Measurements from ENCODE around the gene EIF1. TPM values are rescaled to one million over a fixed set of nuclear protein-coding genes. Genes with fewer than 3 reads are reported as not detected.

EIF1 gene
- total RNA-seq, 2 experiments from 2014 or later, result 145 to 659 TPM

DNA sequence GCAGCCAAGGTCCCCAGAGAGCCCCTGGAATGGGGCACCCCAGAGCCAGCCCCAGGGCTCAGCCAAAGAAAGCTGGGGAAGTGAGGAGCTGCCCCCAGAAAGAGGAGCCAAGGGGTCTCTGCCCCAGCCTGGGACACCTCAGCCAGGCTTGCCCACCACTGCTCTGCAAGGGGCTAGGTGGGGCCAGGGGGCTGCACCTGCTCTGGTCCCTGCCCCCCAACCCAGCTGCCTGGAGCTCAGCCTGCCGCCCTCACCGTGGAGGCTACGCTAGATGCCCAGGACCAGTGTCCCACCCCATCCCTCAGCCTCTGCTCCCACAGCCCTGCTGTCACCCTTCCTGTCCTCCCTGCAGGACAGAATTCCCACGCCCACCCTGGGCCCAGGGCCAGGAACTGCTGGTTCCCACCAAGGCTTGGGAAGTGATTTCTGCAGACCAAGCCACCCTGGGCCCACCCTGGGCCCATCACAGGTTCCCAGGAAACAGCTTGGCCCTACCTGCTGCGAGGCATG lies 36.2 kb upstream of the EIF1 start:
- Histone ChIP-seq H4K20me1 (ENCODE audit: insufficient read depth, low read length) (no peaks in the 10 kb centered on the region), H3K36me3 (ENCODE audit: insufficient read depth, low read length) (no peaks in the 10 kb centered on the region), H3K4me2 (ENCODE audit: low read length) (no peak overlapping the region), H3K4me3 (ENCODE audit: low read depth, low read length, poor library complexity, severe bottlenecking) (no peak overlapping the region), H3K9me2 (ENCODE audit: insufficient read depth, low read length) (no peaks in the 10 kb centered on the region), H3K9me3 (ENCODE audit: low read length) (no peaks in the 10 kb centered on the region), H3K79me2 (ENCODE audit: insufficient read depth, low read depth, low read length) (no peaks in the 10 kb centered on the region), H2AFZ (ENCODE audit: low read length) (no peak overlapping the region), H3K4me1 (ENCODE audit: insufficient read depth, low read length, poor library complexity, severe bottlenecking) (peaks cover 10% of the 10 kb centered on the region), H3K27ac (ENCODE audit: low read depth, low read length, poor library complexity, severe bottlenecking) (no peak overlapping the region)
- no TSS peak for BruUV-seq (replicated peaks)
- DNase-seq (ENCODE audit: low spot score), result no peak
- intact Hi-C loops (cut with micrococcal nuclease; ENCODE audit: unreplicated experiment), result no loop called here
- ChIA-PET CTCF (ENCODE audit: unreplicated experiment) (interaction anchor here (1.0 kb wide), 1 partner anchor 10 kb away, joined by 4 read pairs; no protein-coding TSS in a partner anchor), POLR2A (no interaction called here)
- TF ChIP-seq CTCF (conservative IDR thresholded peaks at IDR 0.05; ENCODE audit: low read length) (no peak), EZH2phosphoT487 (IDR thresholded peaks at IDR 0.05; ENCODE audit: borderline replicate concordance, low read depth, low read length) (no peak)

DNA sequence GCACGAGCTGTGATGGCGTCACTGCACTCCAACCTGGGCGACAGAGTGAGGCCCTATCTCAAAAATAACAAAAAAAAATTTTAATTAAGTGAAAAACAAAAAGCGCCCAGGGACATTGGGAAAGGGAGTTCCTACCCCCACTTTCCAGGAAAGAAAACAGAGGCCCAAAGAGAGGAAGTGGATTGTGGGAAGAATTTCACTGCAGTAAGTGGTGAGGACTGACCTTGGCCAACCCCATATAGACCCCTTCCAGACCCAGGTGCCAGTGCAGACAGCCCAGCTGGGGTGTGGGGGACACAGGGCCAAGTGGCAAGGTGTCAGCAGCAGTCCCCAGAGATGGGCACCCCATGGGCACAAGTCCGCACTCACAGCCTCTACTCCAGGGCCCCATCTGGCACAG lies 35.3 kb upstream of the EIF1 start:
- TF ChIP-seq EZH2phosphoT487 (IDR thresholded peaks at IDR 0.05; ENCODE audit: borderline replicate concordance, low read depth, low read length) (no peak), CTCF (conservative IDR thresholded peaks at IDR 0.05; ENCODE audit: low read length) (no peak)

DNA sequence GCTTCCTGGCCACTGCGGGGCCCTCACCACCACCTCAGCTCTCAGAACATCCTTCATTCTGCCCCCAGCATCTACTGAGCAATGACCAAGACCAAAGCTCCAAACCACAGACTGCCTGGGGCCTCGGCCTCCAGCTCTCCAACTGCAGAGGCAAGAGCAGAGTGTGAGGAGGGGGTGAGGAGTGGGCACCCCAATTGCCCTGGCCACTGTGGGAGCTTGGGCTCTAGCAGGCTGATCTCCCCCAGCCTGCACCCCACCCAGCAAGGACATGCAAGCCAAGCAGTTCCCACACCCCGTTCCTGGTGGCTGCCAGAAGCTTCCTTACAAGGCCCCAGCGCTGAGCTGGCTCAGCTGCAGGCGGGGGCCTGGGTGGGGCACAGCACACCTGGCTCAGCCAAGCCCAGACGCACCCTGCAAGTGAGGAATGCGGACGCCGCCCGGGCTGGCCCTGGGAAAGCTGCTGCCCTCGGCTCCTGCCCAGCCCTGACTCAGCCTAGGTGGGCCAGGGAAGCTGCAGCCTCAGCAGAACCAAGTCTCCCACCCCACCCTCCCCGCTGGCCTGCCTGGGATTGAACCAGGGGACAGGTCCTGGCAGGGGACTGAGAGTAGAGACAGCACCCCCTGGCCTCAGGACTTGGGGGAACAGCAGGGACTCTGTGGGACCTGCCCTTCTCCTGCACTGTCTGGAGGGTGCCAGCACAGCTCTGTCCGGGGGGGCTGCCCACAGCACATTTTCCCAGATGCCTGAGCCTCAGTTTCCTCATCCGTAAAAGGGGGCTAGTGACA lies 34.6 kb upstream of the EIF1 start:
- intact Hi-C loops (cut with micrococcal nuclease; ENCODE audit: unreplicated experiment), result no loop called here
- ChIA-PET CTCF (ENCODE audit: unreplicated experiment) (no interaction called here), POLR2A (interaction anchor here (0.6 to 1.0 kb wide), 2 partner anchors 14 to 35 kb away, joined by 3 to 6 read pairs; no protein-coding TSS in a partner anchor)
- Histone ChIP-seq H3K9me2 (ENCODE audit: insufficient read depth, low read length) (no peaks in the 10 kb centered on the region), H3K27ac (ENCODE audit: low read depth, low read length, poor library complexity, severe bottlenecking) (no peak overlapping the region), H3K36me3 (ENCODE audit: insufficient read depth, low read length) (no peaks in the 10 kb centered on the region), H4K20me1 (ENCODE audit: insufficient read depth, low read length) (no peaks in the 10 kb centered on the region), H2AFZ (ENCODE audit: low read length) (no peak overlapping the region), H3K9me3 (ENCODE audit: low read length) (no peaks in the 10 kb centered on the region), H3K4me1 (ENCODE audit: insufficient read depth, low read length, poor library complexity, severe bottlenecking) (no peaks in the 10 kb centered on the region), H3K4me2 (ENCODE audit: low read length) (no peak overlapping the region), H3K79me2 (ENCODE audit: insufficient read depth, low read depth, low read length) (no peaks in the 10 kb centered on the region), H3K4me3 (ENCODE audit: low read depth, low read length, poor library complexity, severe bottlenecking) (no peak overlapping the region)
- no peak for TF ChIP-seq CTCF (conservative IDR thresholded peaks at IDR 0.05; ENCODE audit: low read length)
- no TSS peak for BruUV-seq (replicated peaks)
- DNase-seq (ENCODE audit: low spot score), result no peak

More for the DNA sequence above, 35.3 kb upstream of the EIF1 start:
- Histone ChIP-seq H3K9me3 (ENCODE audit: low read length) (no peaks in the 10 kb centered on the region), H3K79me2 (ENCODE audit: insufficient read depth, low read depth, low read length) (no peaks in the 10 kb centered on the region), H3K9me2 (ENCODE audit: insufficient read depth, low read length) (no peaks in the 10 kb centered on the region), H3K4me1 (ENCODE audit: insufficient read depth, low read length, poor library complexity, severe bottlenecking) (peaks cover 5% of the 10 kb centered on the region), H3K4me2 (ENCODE audit: low read length) (no peak overlapping the region), H3K27ac (ENCODE audit: low read depth, low read length, poor library complexity, severe bottlenecking) (no peak overlapping the region), H3K36me3 (ENCODE audit: insufficient read depth, low read length) (no peaks in the 10 kb centered on the region), H2AFZ (ENCODE audit: low read length) (no peak overlapping the region), H4K20me1 (ENCODE audit: insufficient read depth, low read length) (no peaks in the 10 kb centered on the region), H3K4me3 (ENCODE audit: low read depth, low read length, poor library complexity, severe bottlenecking) (no peak overlapping the region)
- CTCF ChIA-PET (ENCODE audit: unreplicated experiment), result no interaction called here
- no TSS peak for BruUV-seq (replicated peaks)
- DNase-seq (ENCODE audit: low spot score), result no peak
- POLR2A ChIA-PET, result interaction anchor here (1.0 kb wide), 1 partner anchor 36 kb away, joined by 3 read pairs; no protein-coding TSS in a partner anchor
- intact Hi-C loops (cut with micrococcal nuclease; ENCODE audit: unreplicated experiment), result no loop called here

All from OCI-LY7 (cell line).